OCI-LY3 (cell line): ENCODE results near the gene PAEP.

Source experiments
- H2AFZ ChIP-seq: fragments of 200-600, 300-600 bp; shearing (Covaris generic); 2 replicates; pipeline ENCODE4 v1.6.0; 2014; ENCODE audit warnings: antibody characterized with exemption, low read depth, low read length
- H3K27ac ChIP-seq: fragments of 200-600, 300-600 bp; sonication (generic); 2 replicates; pipeline ENCODE4 v1.5.1; 2014; ENCODE audit warnings: mild to moderate bottlenecking, low read length, moderate library complexity, mixed read lengths
- H3K27me3 ChIP-seq: fragments of 200-600, 300-600 bp; sonication (generic); 2 replicates; pipeline ENCODE4 v1.6.1; 2014; ENCODE audit warnings: low read depth, low read length, mixed read lengths
- H3K36me3 ChIP-seq: fragments of 200-600, 300-600 bp; sonication (generic); replicated peaks from 2 replicates; pipeline ENCODE3; 2014; ENCODE audit warnings: low read depth, low read length, mixed read lengths
- H3K4me1 ChIP-seq: fragments of 300-600, 200-600 bp; sonication (generic); 2 replicates; pipeline ENCODE4 v1.6.1; 2014; ENCODE audit warnings: low read length, mixed read lengths
- H3K4me2 ChIP-seq: fragments of 200-600, 300-600 bp; sonication (generic); 2 replicates; pipeline ENCODE4 v1.6.1; 2014; ENCODE audit warnings: low read length, mixed read lengths
- H3K4me3 ChIP-seq: fragments of 300-600, 200-600 bp; sonication (generic); 2 replicates; pipeline ENCODE4 v1.5.1; 2014; ENCODE audit warnings: antibody characterized with exemption, mild to moderate bottlenecking, low read length, moderate library complexity
- H3K79me2 ChIP-seq: fragments of 300-600, 200-600 bp; shearing (Covaris generic); 2 replicates; pipeline ENCODE4 v1.6.1; 2014; ENCODE audit warnings: mild to moderate bottlenecking, low read length, mixed read lengths
- H3K9ac ChIP-seq: fragments of 300-600, 200-600 bp; shearing (Covaris generic); 2 replicates; pipeline ENCODE4 v1.6.0; 2014; ENCODE audit warnings: mild to moderate bottlenecking, low read length, moderate library complexity
- H3K9me3 ChIP-seq: fragments of 200-600, 300-600 bp; shearing (Covaris generic); 2 replicates; pipeline ENCODE4 v1.6.1; 2014; ENCODE audit warnings: low read length, mixed read lengths; ENCODE audit not compliant: insufficient read depth
- H4K20me1 ChIP-seq: fragments of 200-600, 300-600 bp; sonication (generic); 2 replicates; pipeline ENCODE4 v1.6.1; 2016; ENCODE audit warnings: low read length, mixed read lengths; ENCODE audit not compliant: insufficient read depth
- CTCF ChIP-seq: fragments of 200-600, 300-600 bp; sonication (generic); IDR thresholded peaks from 2 replicates; pipeline ENCODE4 v1.5.1; 2014; ENCODE audit warnings: antibody characterized with exemption, low read length, low read depth
- EZH2phosphoT487 ChIP-seq: fragments of 200-600 bp; shearing (Covaris generic); IDR thresholded peaks from 2 replicates; pipeline ENCODE4 v1.6.1; 2018; ENCODE audit warnings: antibody characterized with exemption, mixed run types, low read depth

Gene PAEP

GRCh38 chr9:135580664-135581380 lies 19.3 kb downstream of the PAEP start:
- H3K9me3 ChIP-seq = no peaks in the 10 kb centered on the region
- no peak overlapping the region for H3K27ac ChIP-seq
- no peaks in the 10 kb centered on the region for H3K79me2 ChIP-seq
- no peak overlapping the region for H3K9ac ChIP-seq
- TF ChIP-seq CTCF (no peak), EZH2phosphoT487 (no peak)
- no peaks in the 10 kb centered on the region for H3K4me1 ChIP-seq
- H3K4me3 ChIP-seq = no peak overlapping the region
- H2AFZ ChIP-seq = no peak overlapping the region
- H4K20me1 ChIP-seq = no peaks in the 10 kb centered on the region
- H3K36me3 ChIP-seq = no peaks in the 10 kb centered on the region
- H3K27me3 ChIP-seq = no peaks in the 10 kb centered on the region
- H3K4me2 ChIP-seq = no peak overlapping the region

- Histone ChIP-seq H3K4me1 (no peaks in the 10 kb centered on the region), H3K4me3 (no peak overlapping the region), H3K4me2 (no peak overlapping the region), H4K20me1 (no peaks in the 10 kb centered on the region), H3K9me3 (no peaks in the 10 kb centered on the region), H3K36me3 (no peaks in the 10 kb centered on the region), H3K27ac (no peak overlapping the region), H3K27me3 (no peaks in the 10 kb centered on the region), H2AFZ (no peak overlapping the region), H3K79me2 (no peaks in the 10 kb centered on the region), H3K9ac (no peak overlapping the region)
- TF ChIP-seq EZH2phosphoT487 (no peak), CTCF (no peak)
Observed at GRCh38 chr9:135581636-135582426, 20.3 kb downstream of the PAEP start.

GRCh38 chr9:135582541-135582940 lies 21.0 kb downstream of the PAEP start:
- Histone ChIP-seq H3K9me3 (no peaks in the 10 kb centered on the region), H3K4me3 (no peak overlapping the region), H3K9ac (no peak overlapping the region), H3K4me2 (no peak overlapping the region), H3K36me3 (no peaks in the 10 kb centered on the region), H3K27ac (no peak overlapping the region), H4K20me1 (no peaks in the 10 kb centered on the region), H3K4me1 (no peaks in the 10 kb centered on the region), H2AFZ (no peak overlapping the region), H3K79me2 (no peaks in the 10 kb centered on the region), H3K27me3 (no peaks in the 10 kb centered on the region)
- no peak for TF ChIP-seq CTCF
- no peak for TF ChIP-seq EZH2phosphoT487

- Histone ChIP-seq H3K27ac (no peak overlapping the region), H3K79me2 (no peaks in the 10 kb centered on the region), H3K27me3 (no peaks in the 10 kb centered on the region), H3K9me3 (no peaks in the 10 kb centered on the region), H3K4me3 (no peak overlapping the region), H3K4me2 (no peak overlapping the region), H3K4me1 (no peaks in the 10 kb centered on the region), H3K36me3 (no peaks in the 10 kb centered on the region), H2AFZ (no peak overlapping the region), H4K20me1 (no peaks in the 10 kb centered on the region), H3K9ac (no peak overlapping the region)
- TF ChIP-seq EZH2phosphoT487 (no peak), CTCF (no peak)
Observed at GRCh38 chr9:135582966-135583687, 21.6 kb downstream of the PAEP start.
